SK-N-SH (cell line): ENCODE measurements around the gene JADE2. TPM values are rescaled to one million over a fixed set of nuclear protein-coding genes. Genes with fewer than 3 reads are reported as not detected.

Experiments
- CTCF ChIA-PET: fragments of 300-600, 350-600 bp; formaldehyde crosslinking; extraction: SDS; loops from one replicate; lab custom pipeline; 2021; lab: Yijun Ruan, JAX
- POLR2A ChIA-PET: fragments of 350-600 bp; sonication (Branson Sonifier 250); formaldehyde crosslinking; extraction: SDS; loops from one replicate; lab custom pipeline; 2020; ENCODE audit warnings: antibody characterized with exemption, inconsistent platforms; lab: Yijun Ruan, JAX
- DNase-seq: peaks from one replicate; pipeline ENCODE4 v3.0.0; 2012
- H2AFZ ChIP-seq: fragments of 200-600 bp; sonication (generic); 2 replicates; pipeline ENCODE4 v1.8.1; 2016; ENCODE audit warnings: antibody characterized with exemption, mild to moderate bottlenecking, low read depth
- H3F3A ChIP-seq: fragments of 200-600 bp; sonication (generic); replicated peaks from 2 replicates; pipeline ENCODE3; 2016; ENCODE audit warnings: antibody characterized with exemption, mild to moderate bottlenecking; ENCODE audit not compliant: insufficient read depth
- H3K27ac ChIP-seq, 2 experiments: fragments of 200-500 bp in 1 of 2; fragments of 200-600 bp in 1 of 2; sonication (Bioruptor generic) in 1 of 2; sonication (generic), shearing (Covaris generic) in 1 of 2; 2 replicates each; pipeline versions ENCODE4 v1.5.1 to v1.6.1; 2014 to 2016; ENCODE audit warnings: low read depth in 2 of 2, inconsistent platforms in 1 of 2, low read length in 1 of 2, mild to moderate bottlenecking in 1 of 2, mixed read lengths in 1 of 2
- H3K27me3 ChIP-seq: fragments of 200-600 bp; sonication (generic), shearing (Covaris generic); 2 replicates; pipeline ENCODE4 v1.6.1; 2016; ENCODE audit warnings: mixed run types; ENCODE audit not compliant: insufficient read depth
- H3K36me3 ChIP-seq, 2 experiments: fragments of 200-500 bp in 1 of 2; fragments of 200-600 bp in 1 of 2; sonication (Bioruptor generic) in 1 of 2; sonication (generic) in 1 of 2; replicated peaks in 1 of 2; 2 replicates each; pipeline versions ENCODE3 to v1.5.1; 2014 to 2016; ENCODE audit warnings: low read length in 1 of 2, mild to moderate bottlenecking in 1 of 2; ENCODE audit not compliant: insufficient read depth in 2 of 2, control insufficient read depth in 1 of 2
- H3K4me1 ChIP-seq, 2 experiments: fragments of 200-500 bp in 1 of 2; fragments of 200-600 bp in 1 of 2; sonication (Bioruptor generic) in 1 of 2; sonication (generic), shearing (Covaris generic) in 1 of 2; 2 replicates each; pipeline versions ENCODE4 v1.5.1 to v1.6.1; 2014 to 2016; ENCODE audit warnings: low read depth in 1 of 2, low read length in 1 of 2, mixed run types in 1 of 2; ENCODE audit not compliant: insufficient read depth in 2 of 2, control insufficient read depth in 1 of 2
- H3K4me2 ChIP-seq: fragments of 200-600 bp; sonication (generic), shearing (Covaris generic); 2 replicates; pipeline ENCODE4 v1.6.1; 2017; ENCODE audit warnings: mixed run types
- H3K4me3 ChIP-seq, 2 experiments: fragments of 200-500 bp in 1 of 2; fragments of 200-600 bp in 1 of 2; sonication (Bioruptor generic) in 1 of 2; sonication (generic), shearing (Covaris generic) in 1 of 2; 2 replicates each; pipeline versions ENCODE4 v1.5.1 to v1.8.1; 2014 to 2016; ENCODE audit warnings: low read depth in 2 of 2, inconsistent platforms in 1 of 2, low read length in 1 of 2, mild to moderate bottlenecking in 1 of 2, mixed read lengths in 1 of 2, moderate library complexity in 1 of 2
- H3K79me2 ChIP-seq: fragments of 200-600 bp; sonication (generic); 2 replicates; pipeline ENCODE4 v1.8.1; 2017; ENCODE audit warnings: mild to moderate bottlenecking; ENCODE audit not compliant: insufficient read depth
- H3K9ac ChIP-seq: fragments of 200-600 bp; sonication (generic); 2 replicates; pipeline ENCODE4 v1.6.1; 2017; ENCODE audit warnings: mixed run types
- H3K9me2 ChIP-seq: fragments of 200-600 bp; sonication (generic); 2 replicates; pipeline ENCODE4 v1.6.1; 2017; ENCODE audit warnings: mixed run types
- H3K9me3 ChIP-seq: fragments of 200-600 bp; sonication (generic); 2 replicates; pipeline ENCODE4 v1.6.1; 2017; ENCODE audit warnings: mixed run types, mild to moderate bottlenecking, moderate library complexity
- H4K20me1 ChIP-seq: fragments of 200-600 bp; sonication (generic); 2 replicates; pipeline ENCODE4 v1.6.1; 2017; ENCODE audit warnings: mild to moderate bottlenecking, mixed run types; ENCODE audit not compliant: insufficient read depth
- ELF1 ChIP-seq: IDR thresholded peaks from 2 replicates; pipeline ENCODE4 v1.4.0; 2012
- EZH2phosphoT487 ChIP-seq: fragments of 200-600 bp; sonication (generic); IDR thresholded peaks from 2 replicates; pipeline ENCODE4 v1.6.1; 2017; ENCODE audit warnings: low read depth, mixed run types, mild to moderate bottlenecking, antibody characterized with exemption, moderate library complexity, borderline replicate concordance
- FOSL2 ChIP-seq: IDR thresholded peaks from 2 replicates; pipeline ENCODE4 v1.4.0; 2012; ENCODE audit warnings: low read depth, mild to moderate bottlenecking, moderate library complexity, borderline replicate concordance
- FOXJ3 ChIP-seq: sonication (generic); formaldehyde crosslinking; IDR thresholded peaks from 2 replicates; pipeline ENCODE4 v1.5.1; 2020; ENCODE audit warnings: mild to moderate bottlenecking, missing genetic modification reagents
- FOXM1 ChIP-seq: IDR thresholded peaks from 2 replicates; pipeline ENCODE4 v1.4.0; 2012; ENCODE audit warnings: low read depth, mild to moderate bottlenecking
- GABPA ChIP-seq: IDR thresholded peaks from 2 replicates; pipeline ENCODE4 v1.4.0; 2012; ENCODE audit warnings: low read depth, mild to moderate bottlenecking
- GATA2 ChIP-seq: sonication (generic); formaldehyde crosslinking; IDR thresholded peaks from 2 replicates; pipeline ENCODE4 v1.5.0; 2020; ENCODE audit warnings: mild to moderate bottlenecking, missing genetic modification reagents
- MAX ChIP-seq: IDR thresholded peaks from 2 replicates; pipeline ENCODE4 v1.4.0; 2012; ENCODE audit warnings: low read depth
- RAD21 ChIP-seq: IDR thresholded peaks from 2 replicates; pipeline ENCODE4 v1.6.1; 2012; ENCODE audit warnings: mild to moderate bottlenecking, low read length
- REST ChIP-seq: IDR thresholded peaks from 2 replicates; pipeline ENCODE4 v1.6.1; 2012; ENCODE audit warnings: mild to moderate bottlenecking, low read depth, low read length, moderate library complexity
- RFX5 ChIP-seq: IDR thresholded peaks from 2 replicates; pipeline ENCODE4 v1.6.1; 2012; ENCODE audit warnings: mild to moderate bottlenecking, improper control_type of control experiment, low read length
- WGBS: methylation state at CpG from one replicate; pipeline ENCODE4 v1.1.6; 2017; ENCODE audit warnings: low lambda C conversion rate; 5-methylcytosine and 5-hydroxymethylcytosine counted together
- polyA plus RNA-seq, 3 experiments: library from polyadenylated mRNA; depleted of rRNA; stranded (reverse); fragments of >200 nt; gene quantifications; 2 replicates each; pipeline ENCODE4 v1.2.3, GENCODE V29; 2012
- TF ChIP-seq, protein P1 (sequence below): IDR thresholded peaks from 2 replicates; pipeline ENCODE4 v1.4.0; 2012; ENCODE audit warnings: low read depth, borderline replicate concordance
- TF ChIP-seq, protein P2 (sequence below): fragments of 150-350 bp; IDR thresholded peaks from 2 replicates; pipeline ENCODE4 v1.6.1; 2016; ENCODE audit warnings: mild to moderate bottlenecking, low read depth, low read length
- TF ChIP-seq, protein P3 (sequence below): IDR thresholded peaks from 2 replicates; pipeline ENCODE4; 2012
- TF ChIP-seq, protein P4 (sequence below): fragments of 200-600 bp; sonication (generic); IDR thresholded peaks from 2 replicates; pipeline ENCODE4 v1.6.1; 2017; ENCODE audit warnings: antibody characterized with exemption, mild to moderate bottlenecking, moderate library complexity

The JADE2 gene
- polyA plus RNA-seq, 1 of the 3 experiments (the other 2 are of a cell fraction): 25.7 TPM

GRCh38 chr5:134536876-134537275 is 11.4 kb downstream of the JADE2 start:
- no peak overlapping the region for H2AFZ ChIP-seq
- CTCF ChIA-PET: interaction anchor here (1.3 to 3.8 kb wide), 2 partner anchors 9 to 50 kb away, joined by 6 to 18 read pairs; no protein-coding TSS in a partner anchor

DNA sequence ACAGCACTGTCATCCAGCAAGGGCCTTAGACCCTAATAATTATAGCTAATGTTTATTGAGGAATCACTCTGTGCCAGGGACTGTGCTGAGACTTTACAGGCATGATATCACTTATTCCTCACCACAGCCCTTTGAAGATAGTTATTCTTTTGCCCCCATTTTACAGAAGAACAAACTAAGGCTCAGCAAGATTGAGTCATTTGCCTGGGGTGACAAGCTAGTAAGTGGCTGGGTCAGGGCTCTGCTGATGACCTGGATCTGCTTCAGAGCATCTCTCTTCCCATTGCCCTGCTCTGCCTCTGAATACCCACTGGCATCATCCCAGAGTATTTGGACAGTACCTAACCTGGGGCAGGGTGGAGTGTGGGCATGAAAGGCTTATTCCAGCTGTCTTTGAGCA is 11.8 kb downstream of the JADE2 start:
- Histone ChIP-seq H3K79me2 (peaks cover 49% of the 10 kb centered on the region), H3K27ac (no peak overlapping the region)
- TF ChIP-seq GATA2 (CRISPR knock-in tag): no peak
- no peak for TF ChIP-seq RFX5
- TF ChIP-seq GABPA: no peak
- TF ChIP-seq, protein P1, sequence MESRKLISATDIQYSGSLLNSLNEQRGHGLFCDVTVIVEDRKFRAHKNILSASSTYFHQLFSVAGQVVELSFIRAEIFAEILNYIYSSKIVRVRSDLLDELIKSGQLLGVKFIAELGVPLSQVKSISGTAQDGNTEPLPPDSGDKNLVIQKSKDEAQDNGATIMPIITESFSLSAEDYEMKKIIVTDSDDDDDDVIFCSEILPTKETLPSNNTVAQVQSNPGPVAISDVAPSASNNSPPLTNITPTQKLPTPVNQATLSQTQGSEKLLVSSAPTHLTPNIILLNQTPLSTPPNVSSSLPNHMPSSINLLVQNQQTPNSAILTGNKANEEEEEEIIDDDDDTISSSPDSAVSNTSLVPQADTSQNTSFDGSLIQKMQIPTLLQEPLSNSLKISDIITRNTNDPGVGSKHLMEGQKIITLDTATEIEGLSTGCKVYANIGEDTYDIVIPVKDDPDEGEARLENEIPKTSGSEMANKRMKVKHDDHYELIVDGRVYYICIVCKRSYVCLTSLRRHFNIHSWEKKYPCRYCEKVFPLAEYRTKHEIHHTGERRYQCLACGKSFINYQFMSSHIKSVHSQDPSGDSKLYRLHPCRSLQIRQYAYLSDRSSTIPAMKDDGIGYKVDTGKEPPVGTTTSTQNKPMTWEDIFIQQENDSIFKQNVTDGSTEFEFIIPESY: no peak
- TF ChIP-seq, protein P2, sequence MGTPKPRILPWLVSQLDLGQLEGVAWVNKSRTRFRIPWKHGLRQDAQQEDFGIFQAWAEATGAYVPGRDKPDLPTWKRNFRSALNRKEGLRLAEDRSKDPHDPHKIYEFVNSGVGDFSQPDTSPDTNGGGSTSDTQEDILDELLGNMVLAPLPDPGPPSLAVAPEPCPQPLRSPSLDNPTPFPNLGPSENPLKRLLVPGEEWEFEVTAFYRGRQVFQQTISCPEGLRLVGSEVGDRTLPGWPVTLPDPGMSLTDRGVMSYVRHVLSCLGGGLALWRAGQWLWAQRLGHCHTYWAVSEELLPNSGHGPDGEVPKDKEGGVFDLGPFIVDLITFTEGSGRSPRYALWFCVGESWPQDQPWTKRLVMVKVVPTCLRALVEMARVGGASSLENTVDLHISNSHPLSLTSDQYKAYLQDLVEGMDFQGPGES: no peak
- TF ChIP-seq FOXM1: no peak
- TF ChIP-seq, protein P3, sequence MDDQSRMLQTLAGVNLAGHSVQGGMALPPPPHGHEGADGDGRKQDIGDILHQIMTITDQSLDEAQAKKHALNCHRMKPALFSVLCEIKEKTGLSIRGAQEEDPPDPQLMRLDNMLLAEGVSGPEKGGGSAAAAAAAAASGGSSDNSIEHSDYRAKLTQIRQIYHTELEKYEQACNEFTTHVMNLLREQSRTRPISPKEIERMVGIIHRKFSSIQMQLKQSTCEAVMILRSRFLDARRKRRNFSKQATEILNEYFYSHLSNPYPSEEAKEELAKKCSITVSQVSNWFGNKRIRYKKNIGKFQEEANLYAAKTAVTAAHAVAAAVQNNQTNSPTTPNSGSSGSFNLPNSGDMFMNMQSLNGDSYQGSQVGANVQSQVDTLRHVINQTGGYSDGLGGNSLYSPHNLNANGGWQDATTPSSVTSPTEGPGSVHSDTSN: no peak
- TF ChIP-seq, protein P4, sequence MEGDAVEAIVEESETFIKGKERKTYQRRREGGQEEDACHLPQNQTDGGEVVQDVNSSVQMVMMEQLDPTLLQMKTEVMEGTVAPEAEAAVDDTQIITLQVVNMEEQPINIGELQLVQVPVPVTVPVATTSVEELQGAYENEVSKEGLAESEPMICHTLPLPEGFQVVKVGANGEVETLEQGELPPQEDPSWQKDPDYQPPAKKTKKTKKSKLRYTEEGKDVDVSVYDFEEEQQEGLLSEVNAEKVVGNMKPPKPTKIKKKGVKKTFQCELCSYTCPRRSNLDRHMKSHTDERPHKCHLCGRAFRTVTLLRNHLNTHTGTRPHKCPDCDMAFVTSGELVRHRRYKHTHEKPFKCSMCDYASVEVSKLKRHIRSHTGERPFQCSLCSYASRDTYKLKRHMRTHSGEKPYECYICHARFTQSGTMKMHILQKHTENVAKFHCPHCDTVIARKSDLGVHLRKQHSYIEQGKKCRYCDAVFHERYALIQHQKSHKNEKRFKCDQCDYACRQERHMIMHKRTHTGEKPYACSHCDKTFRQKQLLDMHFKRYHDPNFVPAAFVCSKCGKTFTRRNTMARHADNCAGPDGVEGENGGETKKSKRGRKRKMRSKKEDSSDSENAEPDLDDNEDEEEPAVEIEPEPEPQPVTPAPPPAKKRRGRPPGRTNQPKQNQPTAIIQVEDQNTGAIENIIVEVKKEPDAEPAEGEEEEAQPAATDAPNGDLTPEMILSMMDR: no peak
- no peak for TF ChIP-seq RAD21
- no peak for TF ChIP-seq REST
- no peak for TF ChIP-seq EZH2phosphoT487

More at GRCh38 chr5:134536876-134537275, 11.4 kb downstream of the JADE2 start:
- no peaks in the 10 kb centered on the region for H3K27me3 ChIP-seq
- H3K4me2 ChIP-seq: no peak overlapping the region
- no peaks in the 10 kb centered on the region for H3K9me2 ChIP-seq
- H3K4me3 ChIP-seq: no peak overlapping the region
- peaks cover 0 to 5% of the 10 kb centered on the region in 2 experiments; a peak in 1 of 4 replicates for H3K4me1 ChIP-seq
- peaks cover 53% of the 10 kb centered on the region for H3K79me2 ChIP-seq
- 67% methylated on average over 1 of the region's 1 CpG for WGBS
- POLR2A ChIA-PET: no interaction called here
- TF ChIP-seq ELF1 (no peak), FOSL2 (no peak), MAX (no peak), EZH2phosphoT487 (no peak), FOXJ3 (CRISPR knock-in tag) (no peak)
- TF ChIP-seq, protein P3: no peak
- H3F3A ChIP-seq: no peaks in the 10 kb centered on the region
- no peak for DNase-seq
- no peak overlapping the region for H3K27ac ChIP-seq
- peaks cover 70% of the 10 kb centered on the region for H4K20me1 ChIP-seq
- no peak overlapping the region for H3K9ac ChIP-seq
- H3K9me3 ChIP-seq: no peaks in the 10 kb centered on the region
- H3K36me3 ChIP-seq: peaks cover 7 to 40% of the 10 kb centered on the region in 2 experiments

More for the DNA sequence above, 11.8 kb downstream of the JADE2 start:
- H3K9me3 ChIP-seq: no peaks in the 10 kb centered on the region
- peaks cover 0 to 3% of the 10 kb centered on the region in 2 experiments; a peak in 1 of 4 replicates for H3K4me1 ChIP-seq
- H3K27me3 ChIP-seq: no peaks in the 10 kb centered on the region
- ChIA-PET POLR2A (no interaction called here), CTCF (interaction anchor here (1.1 to 3.8 kb wide), 3 partner anchors 10 to 49 kb away, joined by 3 to 18 read pairs (median 6); no protein-coding TSS in a partner anchor)
- peaks cover 70% of the 10 kb centered on the region for H4K20me1 ChIP-seq
- no peaks in the 10 kb centered on the region for H3F3A ChIP-seq
- no peak overlapping the region for H3K4me3 ChIP-seq
- no peak overlapping the region for H2AFZ ChIP-seq
- H3K36me3 ChIP-seq: peaks cover 7 to 40% of the 10 kb centered on the region in 2 experiments
- no peak for DNase-seq
- no peak overlapping the region for H3K9ac ChIP-seq
- no peaks in the 10 kb centered on the region for H3K9me2 ChIP-seq
- no peak overlapping the region for H3K4me2 ChIP-seq
